Measurements from ENCODE around the gene CRACR2B. TPM values are rescaled to one million over a fixed set of nuclear protein-coding genes. Genes with fewer than 3 reads are reported as not detected.

The CRACR2B gene
- total and polyA plus RNA-seq, 2 donors from 2014 or later, result 16.5 to 22.6 TPM

DNA sequence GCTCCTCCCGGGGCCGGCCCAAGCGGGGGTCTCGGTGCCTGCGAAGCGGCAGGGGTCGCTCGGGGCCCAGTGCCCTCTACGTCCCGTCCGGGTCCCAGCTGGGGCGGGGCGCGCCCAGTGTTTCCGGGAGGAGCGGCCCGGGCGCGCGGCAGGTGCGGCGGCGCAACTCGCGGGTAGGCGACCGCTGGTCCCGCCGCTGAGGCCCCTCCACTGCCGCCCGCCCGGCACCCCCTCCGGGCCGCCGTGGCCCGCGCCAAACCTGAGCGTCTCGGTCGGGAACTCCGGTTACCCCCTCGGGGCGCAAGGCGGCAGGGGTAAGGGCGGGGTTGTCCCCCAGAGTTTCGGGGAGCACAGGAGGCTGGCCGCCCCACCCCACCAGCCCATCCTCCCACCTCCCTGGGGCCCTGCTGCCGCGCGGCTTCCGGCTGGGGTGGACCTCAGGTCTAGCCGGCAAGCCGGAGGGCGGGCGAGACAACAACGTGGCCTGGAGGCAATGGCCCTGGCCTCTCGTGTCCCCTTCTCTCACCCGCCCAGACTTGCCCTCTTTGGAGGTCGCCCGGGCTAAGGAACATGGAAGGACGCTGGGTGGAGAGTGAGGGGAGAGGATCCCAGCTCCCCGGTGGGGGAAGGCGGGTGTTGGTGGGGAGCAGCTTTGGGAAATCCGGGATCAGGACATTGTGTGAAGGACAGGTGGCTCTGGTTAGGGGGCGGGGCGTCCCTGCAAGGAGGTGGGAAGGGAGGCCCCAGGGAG, 398 bp upstream of the CRACR2B start:
- Histone ChIP-seq H3K9me3 (ENCODE audit: control insufficient read depth in 2 of 3, insufficient read depth in 1 of 3, low read length in 3 of 3) (no peaks in the 10 kb centered on the region), H3K27ac (ENCODE audit: low read depth in 2 of 2, low read length in 2 of 2) (peak overlapping the region; percentile 23 to 32), H3K4me3 (ENCODE audit: low read length in 3 of 3) (peak overlapping the region in 1 of 3 donors; percentile 21), H3K4me1 (ENCODE audit: control insufficient read depth in 2 of 3, insufficient read depth in 2 of 3, low read depth in 1 of 3, low read length in 3 of 3) (peaks cover 0 to 43% (median 15%) of the 10 kb centered on the region in 3 donors), H3K9ac (ENCODE audit: low read length in 3 of 3) (peak overlapping the region in 2 of 3 donors; percentile 6 to 46), H3K27me3 (ENCODE audit: control insufficient read depth, insufficient read depth, low read length) (no peaks in the 10 kb centered on the region), H3K36me3 (ENCODE audit: control insufficient read depth in 2 of 3, insufficient read depth in 3 of 3, low read length in 3 of 3) (no peaks in the 10 kb centered on the region)
- DNase-seq (peak in 3 of 5 donors; percentile 49 to 82 (median 61)), FAIRE-seq (no peak)
- TF ChIP-seq, protein P1, sequence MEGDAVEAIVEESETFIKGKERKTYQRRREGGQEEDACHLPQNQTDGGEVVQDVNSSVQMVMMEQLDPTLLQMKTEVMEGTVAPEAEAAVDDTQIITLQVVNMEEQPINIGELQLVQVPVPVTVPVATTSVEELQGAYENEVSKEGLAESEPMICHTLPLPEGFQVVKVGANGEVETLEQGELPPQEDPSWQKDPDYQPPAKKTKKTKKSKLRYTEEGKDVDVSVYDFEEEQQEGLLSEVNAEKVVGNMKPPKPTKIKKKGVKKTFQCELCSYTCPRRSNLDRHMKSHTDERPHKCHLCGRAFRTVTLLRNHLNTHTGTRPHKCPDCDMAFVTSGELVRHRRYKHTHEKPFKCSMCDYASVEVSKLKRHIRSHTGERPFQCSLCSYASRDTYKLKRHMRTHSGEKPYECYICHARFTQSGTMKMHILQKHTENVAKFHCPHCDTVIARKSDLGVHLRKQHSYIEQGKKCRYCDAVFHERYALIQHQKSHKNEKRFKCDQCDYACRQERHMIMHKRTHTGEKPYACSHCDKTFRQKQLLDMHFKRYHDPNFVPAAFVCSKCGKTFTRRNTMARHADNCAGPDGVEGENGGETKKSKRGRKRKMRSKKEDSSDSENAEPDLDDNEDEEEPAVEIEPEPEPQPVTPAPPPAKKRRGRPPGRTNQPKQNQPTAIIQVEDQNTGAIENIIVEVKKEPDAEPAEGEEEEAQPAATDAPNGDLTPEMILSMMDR (IDR thresholded peaks at IDR 0.05; ENCODE audit: borderline replicate concordance, extremely low read depth, insufficient read depth), result no peak
- intact Hi-C loops (cut with DNase I), result no loop called here

DNA sequence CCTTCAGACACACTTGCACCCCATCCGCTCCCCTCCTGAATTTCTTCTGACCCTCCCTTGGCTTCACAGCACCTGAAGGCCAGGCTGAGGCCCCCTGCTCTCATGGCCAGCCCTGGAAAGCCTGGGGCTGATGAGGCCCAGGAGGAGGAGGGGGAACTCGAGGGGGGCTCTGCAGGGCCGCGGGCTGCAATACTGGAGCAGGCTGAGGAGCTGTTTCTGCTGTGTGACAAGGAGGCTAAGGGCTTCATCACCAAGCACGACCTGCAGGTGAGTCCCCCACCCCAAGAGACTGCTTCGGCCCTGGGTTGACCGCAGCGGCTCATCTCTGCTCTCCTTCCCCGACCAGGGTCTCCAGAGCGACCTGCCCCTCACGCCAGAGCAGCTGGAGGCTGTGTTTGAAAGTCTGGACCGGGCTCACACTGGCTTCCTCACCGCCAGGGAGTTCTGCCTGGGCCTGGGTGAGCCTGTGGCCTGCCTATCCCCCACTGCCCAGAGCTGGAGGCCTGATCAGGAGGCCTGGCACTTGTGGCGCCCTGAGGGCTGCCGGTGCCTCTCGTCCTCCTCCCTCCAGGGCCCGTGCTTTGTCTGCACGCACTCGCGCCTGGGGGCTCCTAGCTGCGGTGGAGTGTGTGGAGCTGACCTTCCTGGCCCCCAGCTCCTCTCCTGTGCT, 922 bp downstream of the CRACR2B start:
- H3K9ac ChIP-seq (ENCODE audit: low read length in 3 of 3), result peak overlapping the region in 1 of 3 donors; percentile 46
- FAIRE-seq, result no peak
- TF ChIP-seq, protein P1 (IDR thresholded peaks at IDR 0.05; ENCODE audit: borderline replicate concordance, extremely low read depth, insufficient read depth), result no peak

DNA sequence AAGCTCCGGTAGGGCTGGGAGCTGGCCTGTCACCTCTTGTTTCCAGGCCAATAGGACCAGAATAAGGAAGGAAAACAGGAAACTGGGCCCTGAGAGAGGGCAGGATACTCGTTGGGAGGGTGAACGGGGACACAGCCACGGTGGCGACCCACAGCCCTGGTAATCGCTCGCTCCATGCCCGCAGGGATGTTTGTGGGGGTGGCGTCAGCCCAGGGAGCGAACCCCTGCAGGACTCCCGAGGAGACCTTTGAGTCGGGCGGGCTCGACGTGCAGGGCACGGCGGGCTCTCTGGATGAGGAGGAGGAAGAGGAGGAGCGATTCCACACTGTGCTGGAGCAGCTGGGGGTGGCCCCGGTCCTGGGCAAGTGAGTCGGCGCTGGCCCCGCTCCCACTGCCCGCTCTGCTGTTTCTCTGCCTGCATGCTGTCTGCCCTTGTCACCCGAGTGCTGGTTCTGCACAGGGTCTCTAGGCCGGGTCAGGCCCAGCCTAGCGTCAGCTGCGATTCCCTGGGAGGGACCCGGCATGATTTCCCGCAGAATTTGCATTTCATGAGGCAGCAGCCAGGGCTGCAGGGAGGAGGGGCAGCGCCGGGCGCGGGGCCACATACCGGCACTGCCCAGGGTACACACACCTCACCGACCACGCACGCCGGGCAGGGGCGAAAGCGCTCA, 1.6 kb downstream of the CRACR2B start:
- DNase-seq (peak in 1 of 5 donors; percentile 92), FAIRE-seq (no peak)
- Histone ChIP-seq H3K9ac (ENCODE audit: low read length in 3 of 3) (peak overlapping the region in 1 of 3 donors; percentile 46), H3K9me3 (ENCODE audit: control insufficient read depth in 2 of 3, insufficient read depth in 1 of 3, low read length in 3 of 3) (no peaks in the 10 kb centered on the region), H3K27me3 (ENCODE audit: control insufficient read depth, insufficient read depth, low read length) (no peaks in the 10 kb centered on the region), H3K4me3 (ENCODE audit: low read length in 3 of 3) (peak overlapping the region in 2 of 3 donors; percentile 45 to 51), H3K36me3 (ENCODE audit: control insufficient read depth in 2 of 3, insufficient read depth in 3 of 3, low read length in 3 of 3) (no peaks in the 10 kb centered on the region), H3K27ac (ENCODE audit: low read depth in 2 of 2, low read length in 2 of 2) (peak overlapping the region; percentile 23 to 63), H3K4me1 (ENCODE audit: control insufficient read depth in 2 of 3, insufficient read depth in 2 of 3, low read depth in 1 of 3, low read length in 3 of 3) (peaks cover 0 to 49% (median 17%) of the 10 kb centered on the region in 3 donors)
- intact Hi-C loops (cut with DNase I), result no loop called here
- TF ChIP-seq, protein P1 (IDR thresholded peaks at IDR 0.05; ENCODE audit: borderline replicate concordance, extremely low read depth, insufficient read depth), result no peak

More for the DNA sequence above, 922 bp downstream of the CRACR2B start:
- Histone ChIP-seq H3K36me3 (ENCODE audit: control insufficient read depth in 2 of 3, insufficient read depth in 3 of 3, low read length in 3 of 3) (no peaks in the 10 kb centered on the region), H3K4me3 (ENCODE audit: low read length in 3 of 3) (peak overlapping the region in 1 of 3 donors; percentile 51), H3K27me3 (ENCODE audit: control insufficient read depth, insufficient read depth, low read length) (no peaks in the 10 kb centered on the region), H3K9me3 (ENCODE audit: control insufficient read depth in 2 of 3, insufficient read depth in 1 of 3, low read length in 3 of 3) (no peaks in the 10 kb centered on the region), H3K27ac (ENCODE audit: low read depth in 2 of 2, low read length in 2 of 2) (peak overlapping the region; percentile 23 to 63), H3K4me1 (ENCODE audit: control insufficient read depth in 2 of 3, insufficient read depth in 2 of 3, low read depth in 1 of 3, low read length in 3 of 3) (peaks cover 0 to 45% (median 15%) of the 10 kb centered on the region in 3 donors)
- no peak for DNase-seq
- intact Hi-C loops (cut with DNase I), result no loop called here

All from kidney (tissue), 14 donors.